ENCODE measurements around the gene STAT1. TPM values are rescaled to one million over a fixed set of nuclear protein-coding genes. Genes with fewer than 3 reads are reported as not detected.

Gene STAT1
- total RNA-seq, 1 experiment from 2014 or later: 36.8 TPM

Other genes with a start within 250 kb of the STAT1 start
- 116 and 117 TPM in 2 replicates for gene GLS, start 133.3 kb downstream of the STAT1 start, total RNA-seq (2014; rRNA removed; shearing (Covaris generic))
- gene STAT4, start 136.8 kb upstream of the STAT1 start, total RNA-seq (2014; rRNA removed; shearing (Covaris generic)): not detected in 2 replicates
- 43.4 and 46.0 TPM in 2 replicates for gene MYO1B, start 231.2 kb upstream of the STAT1 start, total RNA-seq (2014; rRNA removed; shearing (Covaris generic))